Endothelial cell (in vitro differentiated cells): Measurements from ENCODE around the gene TMEM30B. TPM values are rescaled to one million over a fixed set of nuclear protein-coding genes. Genes with fewer than 3 reads are reported as not detected.

Experiments used
- DNase-seq: peaks from one replicate; pipeline ENCODE4 v3.0.0; 2021; ENCODE audit warnings: low spot score
- H3K27ac Mint-ChIP-seq: one replicate; pipeline ENCODE4 v1.8.0; 2021; ENCODE audit warnings: mixed read lengths, inconsistent platforms; ENCODE audit not compliant: unreplicated experiment
- H3K27me3 Mint-ChIP-seq: one replicate; pipeline ENCODE4 v1.8.0; 2021; ENCODE audit warnings: mild to moderate bottlenecking, moderate library complexity, mixed read lengths, inconsistent platforms; ENCODE audit not compliant: unreplicated experiment
- H3K36me3 Mint-ChIP-seq: one replicate; pipeline ENCODE4 v1.8.0; 2021; ENCODE audit warnings: mild to moderate bottlenecking, low read depth, mixed read lengths, inconsistent platforms; ENCODE audit not compliant: unreplicated experiment
- H3K4me1 Mint-ChIP-seq: one replicate; pipeline ENCODE4 v1.8.0; 2021; ENCODE audit warnings: mild to moderate bottlenecking, mixed read lengths, inconsistent platforms; ENCODE audit not compliant: unreplicated experiment
- H3K4me3 Mint-ChIP-seq: one replicate; pipeline ENCODE4 v1.8.0; 2021; ENCODE audit warnings: mild to moderate bottlenecking, mixed read lengths, inconsistent platforms; ENCODE audit not compliant: unreplicated experiment
- H3K9me3 Mint-ChIP-seq: one replicate; pipeline ENCODE4 v1.8.0; 2021; ENCODE audit warnings: mixed read lengths, inconsistent platforms; ENCODE audit not compliant: unreplicated experiment
- total RNA-seq: library from RNA; stranded (reverse); fragmentation: NEBNext Ultra II Directional; extraction: Animal tissue kit (Norgen Biotek cat#: 25700); gene quantifications from one replicate; pipeline ENCODE4 v1.2.1, GENCODE V29; 2021; ENCODE audit not compliant: unreplicated experiment
- TF ChIP-seq, protein P1 (sequence below): fragments of 200-600 bp; sonication (generic); IDR thresholded peaks from one replicate; pipeline ENCODE4 v1.5.0; 2021; ENCODE audit warnings: antibody characterized with exemption; ENCODE audit not compliant: unreplicated experiment

Gene TMEM30B
- total RNA-seq, 1 donor from 2014 or later, result 0.15 TPM

DNA sequence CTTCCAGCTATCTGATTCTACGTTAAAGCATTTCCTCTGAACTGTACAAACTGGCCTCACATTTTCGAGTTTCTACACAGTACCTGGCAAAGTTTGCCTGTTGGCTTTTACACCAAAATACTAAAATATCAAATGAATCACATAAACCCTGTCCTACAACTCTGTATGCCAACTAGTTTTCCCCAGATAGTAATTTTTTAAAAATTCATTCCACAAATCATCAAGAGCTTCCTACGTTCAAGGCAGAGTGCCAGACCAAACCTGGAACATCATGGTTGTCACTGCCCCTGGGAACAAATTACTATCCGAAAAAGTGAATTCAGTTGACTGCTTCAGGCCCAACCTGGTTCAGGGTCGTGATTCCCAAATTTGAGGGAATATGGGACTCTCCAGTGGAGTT is 2.1 kb downstream of the TMEM30B start:
- Mint-ChIP-seq H3K4me1 (peaks cover 2% of the 10 kb centered on the region), H3K4me3 (no peak overlapping the region), H3K9me3 (no peaks in the 10 kb centered on the region), H3K27me3 (peaks cover 10% of the 10 kb centered on the region), H3K36me3 (no peaks in the 10 kb centered on the region), H3K27ac (no peak overlapping the region)
- TF ChIP-seq, protein P1, sequence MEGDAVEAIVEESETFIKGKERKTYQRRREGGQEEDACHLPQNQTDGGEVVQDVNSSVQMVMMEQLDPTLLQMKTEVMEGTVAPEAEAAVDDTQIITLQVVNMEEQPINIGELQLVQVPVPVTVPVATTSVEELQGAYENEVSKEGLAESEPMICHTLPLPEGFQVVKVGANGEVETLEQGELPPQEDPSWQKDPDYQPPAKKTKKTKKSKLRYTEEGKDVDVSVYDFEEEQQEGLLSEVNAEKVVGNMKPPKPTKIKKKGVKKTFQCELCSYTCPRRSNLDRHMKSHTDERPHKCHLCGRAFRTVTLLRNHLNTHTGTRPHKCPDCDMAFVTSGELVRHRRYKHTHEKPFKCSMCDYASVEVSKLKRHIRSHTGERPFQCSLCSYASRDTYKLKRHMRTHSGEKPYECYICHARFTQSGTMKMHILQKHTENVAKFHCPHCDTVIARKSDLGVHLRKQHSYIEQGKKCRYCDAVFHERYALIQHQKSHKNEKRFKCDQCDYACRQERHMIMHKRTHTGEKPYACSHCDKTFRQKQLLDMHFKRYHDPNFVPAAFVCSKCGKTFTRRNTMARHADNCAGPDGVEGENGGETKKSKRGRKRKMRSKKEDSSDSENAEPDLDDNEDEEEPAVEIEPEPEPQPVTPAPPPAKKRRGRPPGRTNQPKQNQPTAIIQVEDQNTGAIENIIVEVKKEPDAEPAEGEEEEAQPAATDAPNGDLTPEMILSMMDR, result no peak
- DNase-seq, result no peak

DNA sequence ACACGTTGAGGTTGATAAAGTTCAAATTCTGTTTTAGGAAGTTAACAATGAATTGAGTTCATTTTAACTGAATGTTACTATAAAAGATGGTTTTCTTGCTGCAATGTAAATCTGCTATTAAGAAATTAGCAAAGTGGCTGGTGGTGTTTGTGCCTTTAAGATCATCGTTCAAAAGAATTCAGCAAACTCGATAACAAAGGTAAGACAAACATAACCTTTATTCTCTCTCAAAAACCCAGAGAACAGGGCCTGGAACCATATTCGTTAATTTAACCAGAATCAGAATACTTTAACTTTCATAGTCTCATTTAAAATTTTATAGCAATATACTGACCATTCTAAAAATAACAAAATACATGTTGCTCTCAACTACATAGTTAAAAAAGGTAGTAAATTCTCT is 3.4 kb downstream of the TMEM30B start:
- Mint-ChIP-seq H3K4me3 (no peak overlapping the region), H3K27ac (no peak overlapping the region), H3K36me3 (no peaks in the 10 kb centered on the region), H3K9me3 (no peaks in the 10 kb centered on the region), H3K27me3 (peaks cover 8% of the 10 kb centered on the region), H3K4me1 (peaks cover 2% of the 10 kb centered on the region)
- TF ChIP-seq, protein P1, result no peak
- DNase-seq, result no peak

DNA sequence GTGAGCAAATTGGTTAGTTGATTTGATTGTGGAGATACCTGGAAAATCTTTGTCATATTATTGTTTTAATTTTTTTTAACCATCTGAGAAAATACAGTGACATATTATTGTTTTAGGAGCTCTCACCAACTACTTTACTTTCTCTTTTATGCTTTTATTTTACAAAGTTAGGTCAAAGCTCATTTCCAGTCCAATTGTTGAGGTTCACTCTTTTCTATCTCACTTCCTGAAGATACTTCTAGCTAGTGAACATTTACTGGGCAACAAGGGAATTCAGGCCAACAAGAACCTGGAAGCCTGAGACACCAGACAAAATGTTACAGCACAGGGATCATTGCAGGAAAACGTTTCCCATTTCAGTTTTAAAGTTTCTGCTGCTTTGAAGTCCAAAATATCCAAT is 3.9 kb downstream of the TMEM30B start:
- Mint-ChIP-seq H3K27ac (no peak overlapping the region), H3K36me3 (no peaks in the 10 kb centered on the region), H3K27me3 (peaks cover 8% of the 10 kb centered on the region), H3K4me1 (peaks cover 2% of the 10 kb centered on the region), H3K9me3 (no peaks in the 10 kb centered on the region), H3K4me3 (no peak overlapping the region)
- DNase-seq, result no peak
- TF ChIP-seq, protein P1, result no peak

DNA sequence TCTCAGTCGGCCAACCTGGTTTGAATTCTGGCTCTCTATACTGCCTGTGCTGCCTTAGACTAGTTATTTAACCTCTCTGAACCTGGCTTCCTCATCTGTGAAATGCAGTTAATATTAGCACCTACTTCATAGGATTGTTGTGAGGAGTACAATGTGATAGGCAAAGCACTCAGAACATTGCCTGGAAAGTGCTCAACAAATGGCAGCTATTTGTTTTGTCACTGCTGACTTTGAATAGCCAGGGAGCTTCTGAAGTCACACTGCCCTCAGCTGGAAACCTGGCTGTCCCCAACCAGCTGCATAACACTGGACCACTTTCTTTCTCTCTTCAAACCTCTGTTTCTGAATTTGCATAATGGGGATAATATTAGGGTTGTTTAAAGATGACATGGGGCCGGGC is 9.6 kb downstream of the TMEM30B start:
- Mint-ChIP-seq H3K36me3 (no peaks in the 10 kb centered on the region), H3K4me3 (no peak overlapping the region), H3K27me3 (peaks cover 2% of the 10 kb centered on the region), H3K9me3 (no peaks in the 10 kb centered on the region), H3K27ac (no peak overlapping the region), H3K4me1 (no peaks in the 10 kb centered on the region)
- DNase-seq, result no peak
- TF ChIP-seq, protein P1, result no peak

DNA sequence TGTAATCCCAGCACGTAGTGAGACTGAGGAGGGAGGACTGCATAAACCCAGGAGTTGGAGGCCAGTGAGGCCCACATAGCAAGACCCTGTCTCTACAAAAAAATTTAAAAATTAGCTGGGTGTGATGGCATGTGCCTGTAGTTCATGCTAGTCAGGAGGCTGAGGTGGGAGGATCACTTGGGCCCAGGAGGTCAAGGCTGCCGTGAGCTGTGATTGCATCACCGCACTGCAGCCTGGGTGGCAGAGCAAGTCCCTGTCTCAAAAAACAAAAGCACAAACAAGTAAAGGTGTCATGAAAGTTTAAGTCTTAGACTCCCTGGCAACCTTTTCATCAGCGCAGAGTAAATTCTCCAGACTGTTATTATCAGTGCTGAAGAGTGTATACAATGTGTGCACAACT is 10.4 kb downstream of the TMEM30B start:
- Mint-ChIP-seq H3K4me1 (no peaks in the 10 kb centered on the region), H3K4me3 (no peak overlapping the region), H3K27ac (no peak overlapping the region), H3K27me3 (peaks cover 2% of the 10 kb centered on the region), H3K36me3 (no peaks in the 10 kb centered on the region), H3K9me3 (no peaks in the 10 kb centered on the region)
- DNase-seq, result no peak
- TF ChIP-seq, protein P1, result no peak
